Uterus (tissue), 2 donors: Measurements from ENCODE around the gene FBXO31.

Experiments
- POLR2A ChIP-seq, 2 donors: fragments of 450-650 bp; IDR thresholded peaks; one replicate each; pipeline ENCODE4 v1.6.1; 2016; ENCODE audit warnings: antibody characterized with exemption in 2 of 2, mild to moderate bottlenecking in 1 of 2, moderate library complexity in 1 of 2
- TF ChIP-seq, protein P1 (sequence below), 4 experiments: fragments of 200-600 bp in 2 of 4; fragments of 450-650 bp in 2 of 4; sonication (generic) in 2 of 4; IDR thresholded peaks; one replicate each; pipeline ENCODE4 v1.5.1; 2016 to 2019; ENCODE audit warnings: antibody characterized with exemption in 4 of 4, mild to moderate bottlenecking in 2 of 4, moderate library complexity in 1 of 4

DNA sequence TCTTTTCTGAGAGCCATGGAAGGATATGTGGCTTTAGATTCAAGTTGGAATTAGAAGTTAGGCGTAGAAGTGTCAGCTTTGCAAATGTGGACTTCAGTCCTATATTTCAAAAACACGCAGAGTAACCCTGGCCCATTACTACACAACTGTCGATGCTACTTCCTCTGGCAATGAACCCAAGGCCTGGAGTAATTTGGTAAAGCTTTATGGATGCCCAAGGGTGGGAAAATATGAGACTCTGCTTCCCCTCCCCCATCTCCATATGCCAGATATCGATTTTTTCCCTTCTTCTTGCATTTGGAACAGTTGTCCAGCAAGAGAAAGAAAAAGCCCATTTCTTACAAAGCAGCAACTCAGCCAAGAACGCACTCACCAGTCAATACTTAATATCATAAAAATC lies 5.7 kb upstream of the FBXO31 start:
- TF ChIP-seq, protein P1, sequence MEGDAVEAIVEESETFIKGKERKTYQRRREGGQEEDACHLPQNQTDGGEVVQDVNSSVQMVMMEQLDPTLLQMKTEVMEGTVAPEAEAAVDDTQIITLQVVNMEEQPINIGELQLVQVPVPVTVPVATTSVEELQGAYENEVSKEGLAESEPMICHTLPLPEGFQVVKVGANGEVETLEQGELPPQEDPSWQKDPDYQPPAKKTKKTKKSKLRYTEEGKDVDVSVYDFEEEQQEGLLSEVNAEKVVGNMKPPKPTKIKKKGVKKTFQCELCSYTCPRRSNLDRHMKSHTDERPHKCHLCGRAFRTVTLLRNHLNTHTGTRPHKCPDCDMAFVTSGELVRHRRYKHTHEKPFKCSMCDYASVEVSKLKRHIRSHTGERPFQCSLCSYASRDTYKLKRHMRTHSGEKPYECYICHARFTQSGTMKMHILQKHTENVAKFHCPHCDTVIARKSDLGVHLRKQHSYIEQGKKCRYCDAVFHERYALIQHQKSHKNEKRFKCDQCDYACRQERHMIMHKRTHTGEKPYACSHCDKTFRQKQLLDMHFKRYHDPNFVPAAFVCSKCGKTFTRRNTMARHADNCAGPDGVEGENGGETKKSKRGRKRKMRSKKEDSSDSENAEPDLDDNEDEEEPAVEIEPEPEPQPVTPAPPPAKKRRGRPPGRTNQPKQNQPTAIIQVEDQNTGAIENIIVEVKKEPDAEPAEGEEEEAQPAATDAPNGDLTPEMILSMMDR (IDR thresholded peaks at IDR 0.05), result no peak
- no peak for TF ChIP-seq POLR2A (IDR thresholded peaks at IDR 0.05)
